Loucy (cell line): ENCODE results near the gene LUZP1.

Experiments
- H2AFZ ChIP-seq: fragments of 200-600 bp; sonication (generic); 2 replicates; pipeline ENCODE4 v1.6.0; 2016; ENCODE audit warnings: antibody characterized with exemption, mild to moderate bottlenecking, low read length, moderate library complexity
- H3F3A ChIP-seq: fragments of 200-600 bp; 2 replicates; pipeline ENCODE4 v1.6.0; 2016; ENCODE audit warnings: antibody characterized with exemption, low read depth, mild to moderate bottlenecking
- H3K27me3 ChIP-seq: fragments of 200-600 bp; sonication (generic); 2 replicates; pipeline ENCODE4 v1.6.1; 2014; ENCODE audit warnings: low read length, mild to moderate bottlenecking; ENCODE audit not compliant: insufficient read depth, poor library complexity, severe bottlenecking
- H3K36me3 ChIP-seq: fragments of 200-600 bp; sonication (generic); 2 replicates; pipeline ENCODE4 v1.6.1; 2016; ENCODE audit warnings: low read length; ENCODE audit not compliant: insufficient read depth
- H3K4me1 ChIP-seq: fragments of 200-600 bp; sonication (generic); 2 replicates; pipeline ENCODE4 v1.5.1; 2014; ENCODE audit warnings: low read length, mild to moderate bottlenecking; ENCODE audit not compliant: insufficient read depth, poor library complexity, severe bottlenecking
- H3K4me2 ChIP-seq: fragments of 200-600 bp; sonication (generic); 2 replicates; pipeline ENCODE4 v1.6.0; 2014; ENCODE audit warnings: antibody characterized with exemption, low read length, low read depth, mild to moderate bottlenecking; ENCODE audit not compliant: poor library complexity, severe bottlenecking
- H3K4me3 ChIP-seq: fragments of 200-600 bp; sonication (generic); 2 replicates; pipeline ENCODE4 v1.5.1; 2014; ENCODE audit warnings: low read length, mild to moderate bottlenecking, mixed read lengths; ENCODE audit not compliant: poor library complexity, severe bottlenecking
- H3K79me2 ChIP-seq: fragments of 200-600 bp; sonication (generic); 2 replicates; pipeline ENCODE4 v1.6.1; 2014; ENCODE audit warnings: low read length; ENCODE audit not compliant: insufficient read depth
- H3K9ac ChIP-seq: fragments of 200-600 bp; sonication (generic); 2 replicates; pipeline ENCODE4 v1.6.0; 2014; ENCODE audit warnings: mild to moderate bottlenecking, low read depth, low read length, moderate library complexity; ENCODE audit not compliant: poor library complexity, severe bottlenecking
- H3K9me2 ChIP-seq: fragments of 200-600 bp; sonication (generic); replicated peaks from 2 replicates; pipeline ENCODE4 v1.6.1; 2016; ENCODE audit warnings: low read depth, low read length, mixed read lengths
- H3K9me3 ChIP-seq: fragments of 200-600 bp; sonication (generic); 2 replicates; pipeline ENCODE4 v1.6.1; 2014; ENCODE audit warnings: mild to moderate bottlenecking, antibody characterized with exemption, low read length, low read depth; ENCODE audit not compliant: insufficient read depth
- H4K20me1 ChIP-seq: fragments of 200-600 bp; sonication (generic); 2 replicates; pipeline ENCODE4 v1.6.0; 2014; ENCODE audit warnings: antibody characterized with exemption, low read length, mild to moderate bottlenecking; ENCODE audit not compliant: insufficient read depth, poor library complexity, severe bottlenecking
- EZH2phosphoT487 ChIP-seq: fragments of 200-600 bp; IDR thresholded peaks from 2 replicates; pipeline ENCODE4 v1.6.1; 2018; ENCODE audit warnings: antibody characterized with exemption, mild to moderate bottlenecking, moderate library complexity, borderline replicate concordance
- TF ChIP-seq, protein P1 (sequence below): fragments of 200-600 bp; sonication (generic); conservative IDR thresholded peaks from 2 replicates; pipeline ENCODE4 v1.5.1; 2014; ENCODE audit warnings: mild to moderate bottlenecking, antibody characterized with exemption, low read length

Gene LUZP1

DNA sequence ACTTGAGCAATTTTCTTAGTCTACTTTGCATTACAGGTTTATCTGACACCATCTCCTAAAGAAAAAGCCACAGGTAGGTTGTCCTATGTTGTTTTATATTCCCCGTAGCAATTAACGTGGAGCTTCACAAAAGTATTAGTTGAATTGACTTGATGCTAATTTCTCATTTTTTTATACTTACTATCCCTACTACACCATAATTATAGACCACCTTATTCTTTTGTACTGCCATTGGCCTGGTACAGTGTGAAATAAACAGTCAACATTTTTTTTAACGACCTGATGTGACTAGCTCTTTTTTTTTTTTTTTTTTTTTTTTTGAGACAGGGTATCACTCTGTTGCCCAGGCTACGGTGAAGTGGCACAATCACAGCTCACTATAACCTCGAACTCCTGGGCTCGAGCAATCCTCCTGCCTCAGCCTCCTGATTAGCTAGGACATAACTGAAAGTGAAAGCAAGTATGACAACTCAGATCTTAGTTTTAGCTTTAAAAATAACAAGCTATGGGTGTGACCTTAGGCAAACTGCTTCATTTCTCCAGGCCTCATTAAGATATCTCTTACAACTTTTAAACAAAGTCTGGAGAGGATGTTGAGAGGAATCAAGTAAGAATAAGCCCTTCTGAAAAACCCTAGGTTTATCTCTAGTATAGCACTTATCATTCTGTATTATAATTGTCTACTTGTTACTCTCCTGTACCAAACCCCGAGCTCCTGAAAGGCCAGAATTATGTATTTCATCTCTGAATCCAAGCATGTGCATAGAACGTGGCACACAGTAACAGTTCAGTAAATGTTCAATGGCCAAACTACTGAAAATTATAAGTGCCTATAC is 49.5 kb downstream of the LUZP1 start:
- no peak overlapping the region for H2AFZ ChIP-seq
- TF ChIP-seq, protein P1, sequence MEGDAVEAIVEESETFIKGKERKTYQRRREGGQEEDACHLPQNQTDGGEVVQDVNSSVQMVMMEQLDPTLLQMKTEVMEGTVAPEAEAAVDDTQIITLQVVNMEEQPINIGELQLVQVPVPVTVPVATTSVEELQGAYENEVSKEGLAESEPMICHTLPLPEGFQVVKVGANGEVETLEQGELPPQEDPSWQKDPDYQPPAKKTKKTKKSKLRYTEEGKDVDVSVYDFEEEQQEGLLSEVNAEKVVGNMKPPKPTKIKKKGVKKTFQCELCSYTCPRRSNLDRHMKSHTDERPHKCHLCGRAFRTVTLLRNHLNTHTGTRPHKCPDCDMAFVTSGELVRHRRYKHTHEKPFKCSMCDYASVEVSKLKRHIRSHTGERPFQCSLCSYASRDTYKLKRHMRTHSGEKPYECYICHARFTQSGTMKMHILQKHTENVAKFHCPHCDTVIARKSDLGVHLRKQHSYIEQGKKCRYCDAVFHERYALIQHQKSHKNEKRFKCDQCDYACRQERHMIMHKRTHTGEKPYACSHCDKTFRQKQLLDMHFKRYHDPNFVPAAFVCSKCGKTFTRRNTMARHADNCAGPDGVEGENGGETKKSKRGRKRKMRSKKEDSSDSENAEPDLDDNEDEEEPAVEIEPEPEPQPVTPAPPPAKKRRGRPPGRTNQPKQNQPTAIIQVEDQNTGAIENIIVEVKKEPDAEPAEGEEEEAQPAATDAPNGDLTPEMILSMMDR: no peak
- no peak for TF ChIP-seq EZH2phosphoT487
- peaks cover 26% of the 10 kb centered on the region for H3K4me1 ChIP-seq
- H3K79me2 ChIP-seq: peaks cover 88% of the 10 kb centered on the region
- H3K27me3 ChIP-seq: no peaks in the 10 kb centered on the region
- no peaks in the 10 kb centered on the region for H3F3A ChIP-seq
- H3K9me2 ChIP-seq: no peaks in the 10 kb centered on the region
- peak overlapping the region; percentile 64 for H3K4me2 ChIP-seq
- H3K36me3 ChIP-seq: no peaks in the 10 kb centered on the region
- H3K4me3 ChIP-seq: peak overlapping the region; percentile 21
- peaks cover 32% of the 10 kb centered on the region for H4K20me1 ChIP-seq
- no peak overlapping the region for H3K9ac ChIP-seq
- no peaks in the 10 kb centered on the region for H3K9me3 ChIP-seq

DNA sequence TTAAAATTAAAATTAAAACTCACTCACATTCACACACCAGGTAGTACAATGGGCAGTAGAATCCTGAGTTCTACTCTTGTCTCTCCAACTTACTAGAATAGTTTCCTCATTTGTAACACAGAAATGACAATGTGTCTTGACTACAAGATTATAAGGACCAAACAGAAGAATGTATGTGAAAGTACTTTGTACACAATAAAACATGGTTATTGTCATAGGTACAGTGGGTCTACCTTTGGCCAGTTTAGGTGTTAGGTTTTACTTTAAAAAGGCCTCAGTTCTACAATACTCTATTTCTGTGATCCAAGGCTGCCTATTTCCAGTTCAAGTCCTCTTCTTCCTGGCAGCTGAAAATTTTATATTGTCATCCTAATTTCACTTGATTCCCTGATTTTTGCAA is 50.2 kb downstream of the LUZP1 start:
- peaks cover 29% of the 10 kb centered on the region for H4K20me1 ChIP-seq
- no peaks in the 10 kb centered on the region for H3K9me3 ChIP-seq
- H3K9ac ChIP-seq: no peak overlapping the region
- H3K4me1 ChIP-seq: peaks cover 18% of the 10 kb centered on the region
- no peaks in the 10 kb centered on the region for H3K36me3 ChIP-seq
- no peaks in the 10 kb centered on the region for H3K9me2 ChIP-seq
- no peaks in the 10 kb centered on the region for H3F3A ChIP-seq
- no peak overlapping the region for H3K4me2 ChIP-seq
- no peak for TF ChIP-seq EZH2phosphoT487
- TF ChIP-seq, protein P1: no peak
- peaks cover 88% of the 10 kb centered on the region for H3K79me2 ChIP-seq
- no peak overlapping the region for H3K4me3 ChIP-seq
- no peaks in the 10 kb centered on the region for H3K27me3 ChIP-seq
- H2AFZ ChIP-seq: no peak overlapping the region

DNA sequence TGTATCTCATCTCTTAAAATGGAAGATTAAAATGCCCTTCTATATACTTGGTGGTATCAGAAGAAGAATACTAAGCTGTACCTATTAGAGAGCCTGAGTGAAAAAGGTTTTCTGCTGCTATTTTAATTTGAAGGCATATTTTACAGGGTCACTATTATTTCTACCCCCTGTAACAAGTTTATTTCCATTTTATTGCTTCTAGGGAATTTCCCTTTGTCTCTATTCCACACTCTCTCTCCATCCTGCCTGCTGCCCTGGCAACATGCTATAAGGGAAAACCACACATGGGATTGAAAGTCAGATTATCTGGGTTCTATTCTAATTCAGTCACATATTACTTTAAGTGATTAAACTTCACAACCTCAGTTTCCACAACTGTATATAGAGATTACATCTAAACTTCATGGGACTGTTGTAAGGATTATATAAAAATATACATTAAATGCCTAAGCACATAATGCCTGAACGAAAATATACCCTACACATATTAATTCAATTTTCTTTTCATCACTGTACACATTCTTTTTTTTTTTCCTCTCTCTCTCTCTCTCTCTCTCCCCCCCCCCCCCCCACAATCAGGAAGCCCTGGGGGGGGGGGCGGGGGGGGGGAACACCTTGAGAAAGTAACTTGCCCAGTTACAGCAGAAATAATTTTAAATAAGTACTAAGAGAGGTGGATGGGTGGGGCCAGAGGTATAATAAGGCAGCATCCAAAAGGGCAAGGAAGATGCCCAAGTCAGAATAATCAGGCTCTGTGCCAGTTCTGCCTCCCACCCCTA is 51.5 kb downstream of the LUZP1 start:
- Histone ChIP-seq H3K9ac (no peak overlapping the region), H3K9me3 (no peaks in the 10 kb centered on the region), H3K9me2 (no peaks in the 10 kb centered on the region), H3K4me3 (no peak overlapping the region), H3F3A (no peaks in the 10 kb centered on the region), H4K20me1 (peaks cover 31% of the 10 kb centered on the region), H3K4me1 (peaks cover 13% of the 10 kb centered on the region), H3K79me2 (peaks cover 89% of the 10 kb centered on the region), H3K36me3 (no peaks in the 10 kb centered on the region), H3K4me2 (no peak overlapping the region), H3K27me3 (no peaks in the 10 kb centered on the region), H2AFZ (no peak overlapping the region)
- TF ChIP-seq EZH2phosphoT487: no peak
- TF ChIP-seq, protein P1: no peak
